ENCODE measurements around the gene ACAP3. TPM values are rescaled to one million over a fixed set of nuclear protein-coding genes. Genes with fewer than 3 reads are reported as not detected.
A peak's percentile ranks its signal among the peaks of the same experiment; 100 is the strongest.

ACAP3 gene
- total and polyA plus RNA-seq, 10 donors = 12.6 to 89.7 (median 41.5) TPM

GRCh38 chr1:1355416-1355815, 47.7 kb upstream of the ACAP3 start:
- no peak for DNase-seq
- Histone ChIP-seq H3K36me3 (peaks cover 0 to 26% (median 0%) of the 10 kb centered on the region in 6 donors), H3K4me1 (peaks cover 0 to 85% (median 53%) of the 10 kb centered on the region in 6 donors), H3K27me3 (replicated peaks in 1 of 7) (peaks cover 4 to 92% (median 65%) of the 10 kb centered on the region in 7 donors), H3K27ac (peak overlapping the region in 1 of 8 donors; percentile 31), H3K4me3 (peak overlapping the region in 5 of 8 donors; percentile 0 to 58 (median 13)), H3K9me3 (no peaks in the 10 kb centered on the region)
- no peak for TF ChIP-seq POLR2A (IDR thresholded peaks at IDR 0.05)
- TF ChIP-seq POLR2AphosphoS5 (IDR thresholded peaks at IDR 0.05) = no peak
- no peak for TF ChIP-seq CTCF (IDR thresholded peaks at IDR 0.05 in 8 of 11, conservative IDR thresholded peaks at IDR 0.05 in 3 of 11)
- WGBS, 5 donors = 0 to 8% (median 4%) methylated on average over 3 to 52 of the region's 52 CpGs
- intact Hi-C loops (cut with DNase I; ENCODE audit: low total_unique reads) = no loop called here

- intact Hi-C loops (cut with DNase I; ENCODE audit: low total_unique reads) = no loop called here
- 13 to 20% (median 18%) methylated on average over 17 to 116 of the region's 116 CpGs for WGBS, 5 donors
- no peak overlapping the region for H3K27ac ChIP-seq
Measured at GRCh38 chr1:1354271-1355247, 46.8 kb upstream of the ACAP3 start.

GRCh38 chr1:1353389-1354151, 45.8 kb upstream of the ACAP3 start:
- intact Hi-C loops (cut with DNase I; ENCODE audit: low total_unique reads) = no loop called here
- Histone ChIP-seq H3K27me3 (replicated peaks in 1 of 7) (peaks cover 4 to 73% (median 52%) of the 10 kb centered on the region in 7 donors), H3K27ac (no peak overlapping the region), H3K36me3 (peaks cover 0 to 26% (median 0%) of the 10 kb centered on the region in 6 donors), H3K4me1 (peaks cover 0 to 67% (median 48%) of the 10 kb centered on the region in 6 donors), H3K4me3 (peak overlapping the region in 1 of 8 donors; percentile 58), H3K9me3 (no peaks in the 10 kb centered on the region)
- DNase-seq = no peak
- 23 to 40% (median 26%) methylated on average over 14 to 28 of the region's 28 CpGs for WGBS, 5 donors
- TF ChIP-seq CTCF (IDR thresholded peaks at IDR 0.05 in 8 of 11, conservative IDR thresholded peaks at IDR 0.05 in 3 of 11) = no peak
- TF ChIP-seq POLR2AphosphoS5 (IDR thresholded peaks at IDR 0.05) = peak in 1 of 3 donors; percentile 16
- no peak for TF ChIP-seq POLR2A (IDR thresholded peaks at IDR 0.05)

More at GRCh38 chr1:1354271-1355247, 46.8 kb upstream of the ACAP3 start:
- peaks cover 4 to 83% (median 60%) of the 10 kb centered on the region in 7 donors for H3K27me3 ChIP-seq (replicated peaks in 1 of 7)
- H3K4me3 ChIP-seq = peak overlapping the region in 6 of 8 donors; percentile 4 to 58 (median 13)
- no peaks in the 10 kb centered on the region for H3K9me3 ChIP-seq
- H3K4me1 ChIP-seq = peaks cover 0 to 76% (median 51%) of the 10 kb centered on the region in 6 donors
- no peak for DNase-seq
- TF ChIP-seq CTCF (IDR thresholded peaks at IDR 0.05 in 8 of 11, conservative IDR thresholded peaks at IDR 0.05 in 3 of 11) (no peak), POLR2AphosphoS5 (IDR thresholded peaks at IDR 0.05) (peak in 2 of 3 donors; percentile 18 to 47), POLR2A (IDR thresholded peaks at IDR 0.05) (no peak)
- peaks cover 0 to 26% (median 0%) of the 10 kb centered on the region in 6 donors for H3K36me3 ChIP-seq
